PC-9 (cell line): Measurements from ENCODE around the gene PTPRT.

Experiments
- CTCF ChIP-seq: fragments of 200-600 bp; sonication (generic); conservative IDR thresholded peaks from 2 replicates; pipeline ENCODE4 v1.6.1; 2017; ENCODE audit warnings: mixed run types, antibody characterized with exemption, mild to moderate bottlenecking, moderate library complexity
- EZH2 ChIP-seq: fragments of 200-600 bp; sonication (generic); IDR thresholded peaks from 2 replicates; pipeline ENCODE4 v1.8.0; 2017; ENCODE audit warnings: antibody characterized with exemption, low read depth

- TF ChIP-seq EZH2 (no peak), CTCF (no peak)
Observed at GRCh38 chr20:42485556-42485955, 704.1 kb downstream of the PTPRT start.
